ENCODE measurements around the gene SEMA6C. TPM values are rescaled to one million over a fixed set of nuclear protein-coding genes. Genes with fewer than 3 reads are reported as not detected.

The SEMA6C gene
- total and polyA plus RNA-seq, 5 donors from 2014 or later, result 0.63 to 7.2 (median 0.76) TPM

GRCh38 chr1:151167116-151167515, 20.7 kb upstream of the SEMA6C start:
- H3K27ac ChIP-seq (ENCODE audit: insufficient read depth, low read length, poor library complexity, severe bottlenecking), result no peak overlapping the region
- peaks cover 6 to 62% (median 27%) of the 10 kb centered on the region in 4 donors for H3K4me1 Mint-ChIP-seq
- peaks cover 6% of the 10 kb centered on the region for H3K27me3 Mint-ChIP-seq
- H3K36me3 ChIP-seq (ENCODE audit: control insufficient read depth, insufficient read depth, low read length), result peaks cover 41% of the 10 kb centered on the region
- H3K36me3 Mint-ChIP-seq, result peaks cover 21% of the 10 kb centered on the region
- peak overlapping the region; percentile 100 for H3K4me3 ChIP-seq (ENCODE audit: low read depth, low read length)
- DNase-seq, result no peak
- peaks cover 22% of the 10 kb centered on the region for H3K4me1 ChIP-seq (ENCODE audit: control insufficient read depth, insufficient read depth, low read length, poor library complexity, severe bottlenecking)
- peak overlapping the region; percentile 31 to 97 (median 70) for H3K27ac Mint-ChIP-seq
- no peaks in the 10 kb centered on the region for H3K9me3 ChIP-seq (ENCODE audit: control insufficient read depth in 2 of 2, low read length in 2 of 2)
- no peak for ATAC-seq (ENCODE audit: low read depth in 2 of 2)
- H3K27me3 ChIP-seq (ENCODE audit: control insufficient read depth, insufficient read depth, low read length), result no peaks in the 10 kb centered on the region
- peak overlapping the region; percentile 68 to 97 (median 96) for H3K4me3 Mint-ChIP-seq
- no peaks in the 10 kb centered on the region for H3K9me3 Mint-ChIP-seq

- H3K36me3 ChIP-seq (ENCODE audit: control insufficient read depth, insufficient read depth, low read length), result peaks cover 39% of the 10 kb centered on the region
- H3K27me3 ChIP-seq (ENCODE audit: control insufficient read depth, insufficient read depth, low read length), result no peaks in the 10 kb centered on the region
- Mint-ChIP-seq H3K27ac (peak overlapping the region; percentile 89 to 97 (median 97)), H3K9me3 (no peaks in the 10 kb centered on the region), H3K4me3 (peak overlapping the region; percentile 95 to 98 (median 96)), H3K36me3 (peaks cover 27% of the 10 kb centered on the region), H3K27me3 (peaks cover 6% of the 10 kb centered on the region), H3K4me1 (peaks cover 6 to 68% (median 33%) of the 10 kb centered on the region in 4 donors)
- peaks cover 28% of the 10 kb centered on the region for H3K4me1 ChIP-seq (ENCODE audit: control insufficient read depth, insufficient read depth, low read length, poor library complexity, severe bottlenecking)
- peak overlapping the region; percentile 100 for H3K4me3 ChIP-seq (ENCODE audit: low read depth, low read length)
- ATAC-seq (ENCODE audit: low read depth in 2 of 2) (no peak), DNase-seq (peak in 1 of 3 donors; percentile 35)
- H3K27ac ChIP-seq (ENCODE audit: insufficient read depth, low read length, poor library complexity, severe bottlenecking), result peak overlapping the region; percentile 70
- no peaks in the 10 kb centered on the region for H3K9me3 ChIP-seq (ENCODE audit: control insufficient read depth in 2 of 2, low read length in 2 of 2)
Measured at GRCh38 chr1:151166505-151166956, 20.1 kb upstream of the SEMA6C start.

GRCh38 chr1:151165738-151166504, 19.5 kb upstream of the SEMA6C start, which contains the start of the genes LYSMD1 and SCNM1:
TSS of gene LYSMD1 (minus strand) at chr1:151165902. CDS start at chr1:151165258, 644 bp downstream.
TSS of gene SCNM1 (plus strand) at chr1:151166144. CDS start at chr1:151166153, 9 bp downstream.
- H3K9me3 Mint-ChIP-seq, result no peaks in the 10 kb centered on the region
- Histone ChIP-seq H3K4me1 (ENCODE audit: control insufficient read depth, insufficient read depth, low read length, poor library complexity, severe bottlenecking) (peaks cover 28% of the 10 kb centered on the region), H3K27ac (ENCODE audit: insufficient read depth, low read length, poor library complexity, severe bottlenecking) (peak within 1 kb of the TSS; percentile 70), H3K36me3 (ENCODE audit: control insufficient read depth, insufficient read depth, low read length) (peaks cover 37% of the 10 kb centered on the region), H3K27me3 (ENCODE audit: control insufficient read depth, insufficient read depth, low read length) (no peaks in the 10 kb centered on the region), H3K9me3 (ENCODE audit: control insufficient read depth in 2 of 2, low read length in 2 of 2) (no peaks in the 10 kb centered on the region), H3K4me3 (ENCODE audit: low read depth, low read length) (peak within 1 kb of the TSS; percentile 100)
- peaks cover 6 to 74% (median 35%) of the 10 kb centered on the region in 4 donors for H3K4me1 Mint-ChIP-seq
- peak; percentile 95 to 99 (median 97) for DNase-seq
- H3K4me3 Mint-ChIP-seq, result peak within 1 kb of the TSS; percentile 95 to 98 (median 96)
- H3K27me3 Mint-ChIP-seq, result peaks cover 6% of the 10 kb centered on the region
- ATAC-seq (ENCODE audit: low read depth in 2 of 2), result peak; percentile 96
- peaks cover 29% of the 10 kb centered on the region for H3K36me3 Mint-ChIP-seq
- peak within 1 kb of the TSS; percentile 89 to 97 (median 97) for H3K27ac Mint-ChIP-seq

- H3K4me1 ChIP-seq (ENCODE audit: control insufficient read depth, insufficient read depth, low read length, poor library complexity, severe bottlenecking), result peaks cover 34% of the 10 kb centered on the region
- ATAC-seq (ENCODE audit: low read depth in 2 of 2) (no peak), DNase-seq (no peak)
- Mint-ChIP-seq H3K9me3 (no peaks in the 10 kb centered on the region), H3K36me3 (peaks cover 29% of the 10 kb centered on the region), H3K27me3 (peaks cover 6% of the 10 kb centered on the region), H3K27ac (peak overlapping the region; percentile 89 to 97 (median 97)), H3K4me3 (peak overlapping the region; percentile 95 to 98 (median 96)), H3K4me1 (peaks cover 6 to 80% (median 39%) of the 10 kb centered on the region in 4 donors)
- peak overlapping the region; percentile 100 for H3K4me3 ChIP-seq (ENCODE audit: low read depth, low read length)
- peak overlapping the region; percentile 65 for H3K27ac ChIP-seq (ENCODE audit: insufficient read depth, low read length, poor library complexity, severe bottlenecking)
- H3K36me3 ChIP-seq (ENCODE audit: control insufficient read depth, insufficient read depth, low read length), result peaks cover 36% of the 10 kb centered on the region
- no peaks in the 10 kb centered on the region for H3K9me3 ChIP-seq (ENCODE audit: control insufficient read depth in 2 of 2, low read length in 2 of 2)
- H3K27me3 ChIP-seq (ENCODE audit: control insufficient read depth, insufficient read depth, low read length), result no peaks in the 10 kb centered on the region
Measured at GRCh38 chr1:151165281-151165737, 18.9 kb upstream of the SEMA6C start.

- Mint-ChIP-seq H3K9me3 (no peaks in the 10 kb centered on the region), H3K4me3 (peak overlapping the region; percentile 4 to 96 (median 80)), H3K36me3 (peaks cover 29% of the 10 kb centered on the region), H3K4me1 (peaks cover 7 to 84% (median 44%) of the 10 kb centered on the region in 4 donors), H3K27ac (peak overlapping the region; percentile 47 to 97 (median 76)), H3K27me3 (peaks cover 6% of the 10 kb centered on the region)
- DNase-seq (no peak), ATAC-seq (ENCODE audit: low read depth in 2 of 2) (no peak)
- peaks cover 39% of the 10 kb centered on the region for H3K4me1 ChIP-seq (ENCODE audit: control insufficient read depth, insufficient read depth, low read length, poor library complexity, severe bottlenecking)
- peaks cover 33% of the 10 kb centered on the region for H3K36me3 ChIP-seq (ENCODE audit: control insufficient read depth, insufficient read depth, low read length)
- H3K27ac ChIP-seq (ENCODE audit: insufficient read depth, low read length, poor library complexity, severe bottlenecking), result peak overlapping the region; percentile 65
- H3K27me3 ChIP-seq (ENCODE audit: control insufficient read depth, insufficient read depth, low read length), result no peaks in the 10 kb centered on the region
- H3K4me3 ChIP-seq (ENCODE audit: low read depth, low read length), result no peak overlapping the region
- H3K9me3 ChIP-seq (ENCODE audit: control insufficient read depth in 2 of 2, low read length in 2 of 2), result no peaks in the 10 kb centered on the region
Measured at GRCh38 chr1:151164732-151165280, 18.4 kb upstream of the SEMA6C start.

GRCh38 chr1:151159373-151159772, 12.9 kb upstream of the SEMA6C start:
- peaks cover 26% of the 10 kb centered on the region for H3K36me3 ChIP-seq (ENCODE audit: control insufficient read depth, insufficient read depth, low read length)
- no peak for DNase-seq

GRCh38 chr1:151158751-151159251, 12.4 kb upstream of the SEMA6C start:
- Histone ChIP-seq H3K9me3 (ENCODE audit: control insufficient read depth in 2 of 2, low read length in 2 of 2) (no peaks in the 10 kb centered on the region), H3K36me3 (ENCODE audit: control insufficient read depth, insufficient read depth, low read length) (peaks cover 25% of the 10 kb centered on the region), H3K4me3 (ENCODE audit: low read depth, low read length) (peak overlapping the region; percentile 99), H3K4me1 (ENCODE audit: control insufficient read depth, insufficient read depth, low read length, poor library complexity, severe bottlenecking) (peaks cover 63% of the 10 kb centered on the region), H3K27ac (ENCODE audit: insufficient read depth, low read length, poor library complexity, severe bottlenecking) (peak overlapping the region; percentile 48), H3K27me3 (ENCODE audit: control insufficient read depth, insufficient read depth, low read length) (no peaks in the 10 kb centered on the region)
- Mint-ChIP-seq H3K4me3 (peak overlapping the region; percentile 98 to 100 (median 99)), H3K4me1 (peaks cover 5 to 70% (median 52%) of the 10 kb centered on the region in 4 donors), H3K9me3 (no peaks in the 10 kb centered on the region), H3K36me3 (peaks cover 26% of the 10 kb centered on the region), H3K27me3 (no peaks in the 10 kb centered on the region), H3K27ac (peak overlapping the region; percentile 93 to 97 (median 94))
- no peak for ATAC-seq (ENCODE audit: low read depth in 2 of 2)
- no peak for DNase-seq

More at GRCh38 chr1:151159373-151159772, 12.9 kb upstream of the SEMA6C start:
- Histone ChIP-seq H3K9me3 (ENCODE audit: control insufficient read depth in 2 of 2, low read length in 2 of 2) (no peaks in the 10 kb centered on the region), H3K4me1 (ENCODE audit: control insufficient read depth, insufficient read depth, low read length, poor library complexity, severe bottlenecking) (peaks cover 63% of the 10 kb centered on the region), H3K27me3 (ENCODE audit: control insufficient read depth, insufficient read depth, low read length) (no peaks in the 10 kb centered on the region), H3K4me3 (ENCODE audit: low read depth, low read length) (peak overlapping the region; percentile 99), H3K27ac (ENCODE audit: insufficient read depth, low read length, poor library complexity, severe bottlenecking) (peak overlapping the region; percentile 48)
- Mint-ChIP-seq H3K27me3 (no peaks in the 10 kb centered on the region), H3K27ac (peak overlapping the region; percentile 93 to 97 (median 94)), H3K9me3 (no peaks in the 10 kb centered on the region), H3K4me3 (peak overlapping the region; percentile 13 to 100 (median 98)), H3K4me1 (peaks cover 5 to 75% (median 54%) of the 10 kb centered on the region in 4 donors), H3K36me3 (peaks cover 30% of the 10 kb centered on the region)
- ATAC-seq (ENCODE audit: low read depth in 2 of 2), result no peak

All from CD4-positive, CD25-positive, alpha-beta regulatory T cell (primary cell).